NCI-H1694 (cell line): ENCODE results near the gene LRRC8C.
"Not testable (repeated sequence)": the region's sequence is repeated elsewhere in the genome, so short reads cannot be mapped to it uniquely, and the experiment has no call there.

ENCODE experiments used
- DNase-seq: peaks from one replicate; lab custom pipeline; 2025; lab: John Stamatoyannopoulos, UW

LRRC8C gene

GRCh38 chr1:89704014-89704413, 71.1 kb downstream of the LRRC8C start:
- DNase-seq = no peak

- DNase-seq = not testable (repeated sequence)
These were observed 72.0 kb downstream of the LRRC8C start for GRCh38 chr1:89704885-89705284.

GRCh38 chr1:89705901-89706699, 73.2 kb downstream of the LRRC8C start:
- no peak for DNase-seq

DNA sequence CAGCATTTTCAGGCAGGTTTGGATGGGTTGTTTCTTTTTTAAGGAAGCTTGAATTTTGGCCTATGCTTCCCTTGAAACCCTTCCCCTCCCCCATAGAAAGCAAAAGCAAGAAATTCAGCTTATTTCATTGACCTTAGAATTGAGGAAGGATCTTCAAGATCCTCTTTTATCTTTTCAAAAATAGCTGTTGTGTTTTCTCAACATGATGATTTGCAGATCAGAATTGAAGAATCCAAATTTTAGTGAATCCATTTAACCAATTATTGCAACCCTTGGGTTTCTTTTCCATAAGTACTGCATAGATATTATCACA, 73.7 kb downstream of the LRRC8C start:
- no peak for DNase-seq

- DNase-seq = no peak
These were observed 75.9 kb downstream of the LRRC8C start for GRCh38 chr1:89708751-89709375.

GRCh38 chr1:89710498-89711139, 77.7 kb downstream of the LRRC8C start:
- no peak for DNase-seq

- no peak for DNase-seq
These were observed 78.3 kb downstream of the LRRC8C start for GRCh38 chr1:89711140-89711778.

GRCh38 chr1:89712420-89712819, 79.5 kb downstream of the LRRC8C start:
- no peak for DNase-seq

- no peak for DNase-seq
These were observed 82.8 kb downstream of the LRRC8C start for GRCh38 chr1:89715677-89716076.

- DNase-seq = no peak
These were observed 86.8 kb downstream of the LRRC8C start for GRCh38 chr1:89719502-89720306.

DNA sequence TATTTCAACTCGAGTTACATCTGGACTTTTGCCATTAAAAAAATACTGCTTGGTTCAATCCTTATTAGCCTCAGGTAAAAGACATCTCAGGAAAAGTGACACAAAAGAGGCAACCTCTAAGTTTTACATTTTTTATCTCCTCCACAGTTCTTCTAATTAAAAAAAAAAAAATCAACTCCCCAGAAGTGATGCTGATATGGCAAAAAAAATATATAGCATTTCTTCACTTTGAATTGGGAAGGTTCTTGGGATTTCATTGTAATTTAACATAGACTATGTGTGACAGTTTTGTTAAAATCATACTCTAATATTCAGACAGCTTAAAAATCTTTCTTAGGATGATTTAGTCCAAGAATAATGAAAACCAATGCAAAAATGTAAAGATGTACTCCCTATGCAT, 87.9 kb downstream of the LRRC8C start:
- DNase-seq = no peak

DNA sequence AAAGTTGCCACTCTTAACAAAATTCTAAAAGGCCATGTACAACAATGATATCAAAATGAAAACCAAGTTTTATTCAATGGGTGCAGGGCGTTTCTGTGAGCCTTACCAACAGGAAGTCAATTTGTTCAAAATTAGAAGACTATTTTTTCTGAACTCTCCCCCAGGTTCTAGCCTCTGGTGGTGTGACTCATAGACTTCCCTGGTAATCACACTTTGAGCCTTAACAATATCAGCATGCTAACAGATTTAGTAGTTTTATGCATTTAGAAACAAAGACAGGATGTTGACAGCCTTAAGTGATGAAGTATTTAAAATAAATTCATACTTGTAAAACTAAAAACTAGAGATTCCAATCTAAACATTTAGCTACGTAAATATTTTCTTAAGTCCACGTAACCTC, 88.4 kb downstream of the LRRC8C start:
- DNase-seq = no peak

DNA sequence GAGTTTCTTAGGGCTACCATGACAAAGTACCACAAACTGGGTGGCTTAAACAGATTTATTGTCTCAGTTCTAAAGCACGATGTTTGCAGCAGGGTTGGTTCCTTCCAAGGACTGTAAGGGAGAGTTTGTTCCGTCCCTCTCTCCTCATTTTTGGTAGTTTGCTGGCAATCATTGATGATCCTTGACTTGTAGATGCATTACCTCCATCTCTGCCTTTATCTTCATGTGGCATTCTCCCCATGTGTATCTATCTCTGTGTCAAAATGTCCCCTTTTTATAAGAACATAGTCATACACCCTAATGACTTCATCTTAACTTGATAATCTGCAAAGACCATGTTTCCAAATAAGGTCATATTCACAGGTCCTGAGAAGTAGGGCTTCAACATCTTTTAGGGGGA, 90.2 kb downstream of the LRRC8C start:
- no peak for DNase-seq

DNA sequence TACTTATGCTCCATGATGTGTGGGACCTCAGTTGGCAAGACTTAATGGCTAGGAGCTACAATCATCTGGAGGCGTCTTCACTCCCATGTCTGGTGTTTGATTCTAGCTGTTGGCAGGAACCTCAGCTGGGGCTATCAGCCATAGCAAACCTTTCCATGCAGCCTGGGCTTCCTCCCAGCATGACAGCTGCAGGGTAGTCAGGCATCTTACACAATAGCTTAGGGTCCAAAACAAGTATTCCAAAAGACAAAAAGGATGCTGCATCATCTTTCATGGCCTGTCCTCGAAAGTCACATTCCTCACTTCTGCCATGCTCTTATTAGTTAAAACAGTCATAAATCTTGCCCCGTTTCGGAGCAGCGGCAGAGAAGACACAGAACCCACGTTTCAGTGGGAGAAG, 90.9 kb downstream of the LRRC8C start:
- DNase-seq = no peak

- no peak for DNase-seq
These were observed 91.6 kb downstream of the LRRC8C start for GRCh38 chr1:89724369-89725010.

DNA sequence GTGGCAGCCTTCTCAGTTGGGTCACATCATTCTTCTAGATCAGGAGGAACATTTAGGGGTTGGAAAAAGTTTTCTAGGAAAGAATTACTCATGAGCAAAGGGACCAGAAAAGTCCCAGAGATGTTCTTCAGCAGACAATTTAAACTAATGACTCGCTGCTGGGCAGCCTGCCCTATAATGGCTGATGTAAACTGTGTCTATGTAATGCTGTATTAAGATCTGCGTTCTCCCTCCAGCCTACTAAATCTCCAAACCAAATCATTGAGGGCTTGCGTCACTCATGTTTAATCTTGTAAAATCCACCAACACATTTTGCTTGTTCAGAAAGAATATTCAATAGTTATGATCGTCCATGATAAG, 92.1 kb downstream of the LRRC8C start:
- no peak for DNase-seq

GRCh38 chr1:89725631-89726030, 92.7 kb downstream of the LRRC8C start:
- DNase-seq = no peak

- DNase-seq = no peak
These were observed 94.8 kb downstream of the LRRC8C start for GRCh38 chr1:89727517-89728312.

DNA sequence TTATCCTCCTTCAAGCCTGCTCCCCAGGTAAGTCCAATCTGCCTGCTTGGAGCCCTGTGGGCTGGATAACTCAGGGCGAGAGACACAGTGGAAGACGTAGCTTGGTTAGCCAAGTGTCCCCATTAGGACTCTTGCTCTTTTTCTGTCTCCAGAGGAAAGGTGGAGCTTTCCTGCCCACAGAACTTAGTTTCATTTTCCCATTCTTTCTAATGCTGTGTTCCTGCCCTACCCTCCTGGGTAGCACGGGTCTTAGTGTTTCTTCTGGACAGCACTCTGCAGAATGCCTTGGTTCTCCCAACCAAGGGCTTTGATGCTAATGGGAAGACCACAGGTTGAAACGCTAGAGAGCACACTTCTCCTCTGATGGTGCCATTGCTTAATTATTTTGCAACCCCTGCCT, 95.5 kb downstream of the LRRC8C start:
- DNase-seq = no peak

GRCh38 chr1:89732206-89732605, 99.3 kb downstream of the LRRC8C start:
- DNase-seq = no peak
